ENCODE results near the gene TMEFF2.

DNA sequence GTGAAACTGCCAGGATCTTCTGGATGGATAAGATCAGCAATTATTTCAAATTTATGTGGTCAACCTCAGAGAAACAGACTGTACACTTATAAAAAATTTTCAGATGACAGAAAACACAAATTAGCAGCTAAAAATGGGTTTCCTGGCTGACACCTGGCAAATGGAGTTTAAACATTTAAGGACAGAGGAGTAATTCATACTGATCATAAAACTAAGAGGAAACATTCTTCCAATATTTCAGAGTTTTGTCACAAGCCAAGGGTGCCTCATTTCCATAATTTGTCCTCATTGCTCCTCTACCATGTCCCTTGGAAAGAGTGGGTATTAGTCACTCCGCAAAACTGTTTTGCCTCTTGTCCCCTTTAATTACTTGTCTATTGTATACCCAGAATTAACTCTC is 70.2 kb downstream of the TMEFF2 start:
- TF ChIP-seq, protein P1, sequence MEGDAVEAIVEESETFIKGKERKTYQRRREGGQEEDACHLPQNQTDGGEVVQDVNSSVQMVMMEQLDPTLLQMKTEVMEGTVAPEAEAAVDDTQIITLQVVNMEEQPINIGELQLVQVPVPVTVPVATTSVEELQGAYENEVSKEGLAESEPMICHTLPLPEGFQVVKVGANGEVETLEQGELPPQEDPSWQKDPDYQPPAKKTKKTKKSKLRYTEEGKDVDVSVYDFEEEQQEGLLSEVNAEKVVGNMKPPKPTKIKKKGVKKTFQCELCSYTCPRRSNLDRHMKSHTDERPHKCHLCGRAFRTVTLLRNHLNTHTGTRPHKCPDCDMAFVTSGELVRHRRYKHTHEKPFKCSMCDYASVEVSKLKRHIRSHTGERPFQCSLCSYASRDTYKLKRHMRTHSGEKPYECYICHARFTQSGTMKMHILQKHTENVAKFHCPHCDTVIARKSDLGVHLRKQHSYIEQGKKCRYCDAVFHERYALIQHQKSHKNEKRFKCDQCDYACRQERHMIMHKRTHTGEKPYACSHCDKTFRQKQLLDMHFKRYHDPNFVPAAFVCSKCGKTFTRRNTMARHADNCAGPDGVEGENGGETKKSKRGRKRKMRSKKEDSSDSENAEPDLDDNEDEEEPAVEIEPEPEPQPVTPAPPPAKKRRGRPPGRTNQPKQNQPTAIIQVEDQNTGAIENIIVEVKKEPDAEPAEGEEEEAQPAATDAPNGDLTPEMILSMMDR (IDR thresholded peaks at IDR 0.05): no peak
- no peak for TF ChIP-seq SIN3A (IDR thresholded peaks at IDR 0.05; ENCODE audit: borderline replicate concordance, low read depth, low read length)
- TF ChIP-seq CHD2 (IDR thresholded peaks at IDR 0.05; ENCODE audit: low read length, partially characterized antibody): no peak
- TF ChIP-seq EZH2phosphoT487 (IDR thresholded peaks at IDR 0.05; ENCODE audit: borderline replicate concordance, low read depth): no peak
- TF ChIP-seq, protein P2, sequence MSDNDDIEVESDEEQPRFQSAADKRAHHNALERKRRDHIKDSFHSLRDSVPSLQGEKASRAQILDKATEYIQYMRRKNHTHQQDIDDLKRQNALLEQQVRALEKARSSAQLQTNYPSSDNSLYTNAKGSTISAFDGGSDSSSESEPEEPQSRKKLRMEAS (IDR thresholded peaks at IDR 0.05; ENCODE audit: low read depth): no peak
- TF ChIP-seq RFX5 (IDR thresholded peaks at IDR 0.05; ENCODE audit: low read length): no peak
- no peak for TF ChIP-seq POLR2AphosphoS5 (IDR thresholded peaks at IDR 0.05; ENCODE audit: low read depth, low read length)
